ENCODE data around the gene HSD17B4.
"Not testable (repeated sequence)": the region's sequence is repeated elsewhere in the genome, so short reads cannot be mapped to it uniquely, and the experiment has no call there.

HSD17B4 gene

DNA sequence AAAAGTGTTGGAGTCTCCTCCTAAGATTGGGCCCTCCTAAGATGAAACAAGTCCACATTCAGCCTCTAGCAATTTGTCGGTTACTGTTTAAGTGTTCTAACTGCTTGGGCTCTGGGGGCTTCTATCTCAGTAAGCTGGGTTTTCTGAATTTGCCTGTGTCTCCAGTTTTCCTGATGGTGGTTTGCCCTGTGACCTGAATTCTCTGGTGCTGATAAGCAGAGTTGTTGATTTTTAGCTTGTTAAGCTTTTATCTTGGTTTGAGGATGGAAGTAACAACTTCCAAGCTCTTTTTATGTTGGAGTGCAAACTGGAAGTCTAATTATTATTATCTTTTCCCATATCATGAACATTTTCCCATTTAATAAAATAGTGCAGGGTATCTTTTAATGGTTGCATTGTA is 30.9 kb downstream of the HSD17B4 start:
- H3K27ac ChIP-seq (ENCODE audit: low read depth, low read length), result no peak overlapping the region
- H3K4me1 ChIP-seq (ENCODE audit: control insufficient read depth, insufficient read depth, low read length, unreplicated experiment), result no peaks in the 10 kb centered on the region
- no peaks in the 10 kb centered on the region; the same call in 1 of the 2 replicates for H3K36me3 ChIP-seq (ENCODE audit: insufficient read depth, low read length)
- no peak overlapping the region for H3K4me3 ChIP-seq (ENCODE audit: low read depth, low read length)
- H3K27me3 ChIP-seq (ENCODE audit: insufficient read depth, low read length), result no peaks in the 10 kb centered on the region
- H2AFZ ChIP-seq (ENCODE audit: low read length, unreplicated experiment), result no peak overlapping the region
- no peaks in the 10 kb centered on the region for H3K79me2 ChIP-seq (ENCODE audit: control insufficient read depth, insufficient read depth, low read length, unreplicated experiment)

- no peak overlapping the region for H2AFZ ChIP-seq (ENCODE audit: low read length, unreplicated experiment)
- no peak overlapping the region for H3K27ac ChIP-seq (ENCODE audit: low read depth, low read length)
- no peaks in the 10 kb centered on the region for H3K4me1 ChIP-seq (ENCODE audit: control insufficient read depth, insufficient read depth, low read length, unreplicated experiment)
- no peaks in the 10 kb centered on the region for H3K79me2 ChIP-seq (ENCODE audit: control insufficient read depth, insufficient read depth, low read length, unreplicated experiment)
- no peaks in the 10 kb centered on the region for H3K27me3 ChIP-seq (ENCODE audit: insufficient read depth, low read length)
- H3K4me3 ChIP-seq (ENCODE audit: low read depth, low read length), result no peak overlapping the region
- H3K36me3 ChIP-seq (ENCODE audit: insufficient read depth, low read length), result no peaks in the 10 kb centered on the region; the same call in 1 of the 2 replicates
These were observed 32.6 kb downstream of the HSD17B4 start for GRCh38 chr5:119484884-119485283.

DNA sequence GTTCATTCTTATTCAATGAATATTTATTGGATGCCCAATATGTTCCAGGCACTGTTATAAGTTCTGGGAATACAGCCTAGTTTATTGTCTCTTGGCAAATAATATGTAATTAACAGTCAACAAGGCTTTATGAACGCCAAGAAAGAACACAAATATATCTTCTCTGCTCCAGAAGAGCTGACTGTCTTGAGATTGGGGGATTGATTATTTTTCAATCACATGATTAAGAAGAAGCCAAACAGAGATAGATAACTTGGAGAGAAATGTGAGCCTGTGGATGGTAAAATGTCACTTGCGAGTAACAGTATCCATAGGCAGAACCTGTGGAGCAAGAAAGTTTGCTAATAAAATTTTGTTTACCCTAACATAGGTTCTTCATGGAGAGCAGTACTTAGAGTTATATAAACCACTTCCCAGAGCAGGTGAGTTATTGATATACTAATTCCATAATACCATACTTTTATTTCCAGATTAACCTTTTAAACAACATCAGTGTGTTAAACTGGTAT is 49.4 kb downstream of the HSD17B4 start:
- Histone ChIP-seq H3K27ac (ENCODE audit: low read depth, low read length) (no peak overlapping the region), H3K36me3 (ENCODE audit: insufficient read depth, low read length) (peaks cover 19% of the 10 kb centered on the region; the same call in 1 of the 2 replicates), H2AFZ (ENCODE audit: low read length, unreplicated experiment) (no peak overlapping the region), H3K79me2 (ENCODE audit: control insufficient read depth, insufficient read depth, low read length, unreplicated experiment) (no peaks in the 10 kb centered on the region), H3K4me3 (ENCODE audit: low read depth, low read length) (no peak overlapping the region), H3K27me3 (ENCODE audit: insufficient read depth, low read length) (no peaks in the 10 kb centered on the region), H3K4me1 (ENCODE audit: control insufficient read depth, insufficient read depth, low read length, unreplicated experiment) (no peaks in the 10 kb centered on the region)

DNA sequence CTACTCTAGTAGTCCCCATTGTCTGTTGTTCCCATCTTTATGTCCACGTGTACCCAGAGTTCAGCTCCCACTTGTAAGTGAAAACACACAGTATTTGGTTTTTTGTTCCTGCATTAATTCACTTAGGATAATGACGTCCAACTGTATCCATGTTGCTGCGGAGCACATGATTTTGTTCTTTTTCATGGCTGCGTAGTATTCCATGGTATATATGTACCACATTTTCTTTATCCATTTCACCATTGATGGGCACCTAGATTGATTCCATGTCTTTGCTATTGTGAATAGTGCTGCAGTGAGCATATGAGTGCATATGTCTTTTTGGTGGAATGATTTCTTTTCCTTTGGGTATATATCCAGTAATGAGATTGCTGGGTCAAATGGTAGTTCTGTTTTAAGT is 51.6 kb downstream of the HSD17B4 start:
- H3K79me2 ChIP-seq (ENCODE audit: control insufficient read depth, insufficient read depth, low read length, unreplicated experiment); H3K27ac ChIP-seq (ENCODE audit: low read depth, low read length); H3K4me3 ChIP-seq (ENCODE audit: low read depth, low read length); H3K4me1 ChIP-seq (ENCODE audit: control insufficient read depth, insufficient read depth, low read length, unreplicated experiment); H3K27me3 ChIP-seq (ENCODE audit: insufficient read depth, low read length); H2AFZ ChIP-seq (ENCODE audit: low read length, unreplicated experiment): not testable (repeated sequence)
- peaks cover 19% of the 10 kb centered on the region; the same call in 1 of the 2 replicates for H3K36me3 ChIP-seq (ENCODE audit: insufficient read depth, low read length)

DNA sequence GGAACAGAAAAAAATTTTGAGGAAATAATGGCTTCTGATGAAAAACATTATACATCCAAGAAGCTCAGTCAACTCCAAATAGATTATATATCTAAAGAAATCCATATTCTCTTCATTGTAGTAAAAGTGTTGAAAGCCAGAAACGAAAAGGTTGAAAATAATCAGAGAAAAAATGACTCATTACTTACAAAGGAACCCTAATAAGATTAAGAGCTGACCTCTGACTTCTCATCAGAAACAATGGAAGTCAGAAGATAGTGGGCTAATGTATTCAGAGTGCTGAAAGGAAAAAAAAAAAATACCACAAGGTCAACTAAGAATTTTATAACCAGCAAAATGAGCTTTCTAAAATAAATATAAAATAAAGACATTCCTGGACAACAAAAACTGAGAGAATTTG is 60.0 kb downstream of the HSD17B4 start:
- Histone ChIP-seq H3K79me2 (ENCODE audit: control insufficient read depth, insufficient read depth, low read length, unreplicated experiment) (no peaks in the 10 kb centered on the region), H3K36me3 (ENCODE audit: insufficient read depth, low read length) (peaks cover 25% of the 10 kb centered on the region), H3K4me1 (ENCODE audit: control insufficient read depth, insufficient read depth, low read length, unreplicated experiment) (peaks cover 24% of the 10 kb centered on the region), H2AFZ (ENCODE audit: low read length, unreplicated experiment) (no peak overlapping the region), H3K27me3 (ENCODE audit: insufficient read depth, low read length) (no peaks in the 10 kb centered on the region), H3K27ac (ENCODE audit: low read depth, low read length) (no peak overlapping the region), H3K4me3 (ENCODE audit: low read depth, low read length) (no peak overlapping the region)

- peak overlapping the region; percentile 59 for H3K27ac ChIP-seq (ENCODE audit: low read depth, low read length)
- H3K27me3 ChIP-seq (ENCODE audit: insufficient read depth, low read length), result no peaks in the 10 kb centered on the region
- no peak overlapping the region for H2AFZ ChIP-seq (ENCODE audit: low read length, unreplicated experiment)
- H3K4me3 ChIP-seq (ENCODE audit: low read depth, low read length), result peak overlapping the region; percentile 28; the same call in 1 of the 2 replicates
- peaks cover 17% of the 10 kb centered on the region for H3K36me3 ChIP-seq (ENCODE audit: insufficient read depth, low read length)
- H3K4me1 ChIP-seq (ENCODE audit: control insufficient read depth, insufficient read depth, low read length, unreplicated experiment), result peaks cover 24% of the 10 kb centered on the region
- H3K79me2 ChIP-seq (ENCODE audit: control insufficient read depth, insufficient read depth, low read length, unreplicated experiment), result no peaks in the 10 kb centered on the region
These were observed 62.9 kb downstream of the HSD17B4 start for GRCh38 chr5:119515192-119515591.

DNA sequence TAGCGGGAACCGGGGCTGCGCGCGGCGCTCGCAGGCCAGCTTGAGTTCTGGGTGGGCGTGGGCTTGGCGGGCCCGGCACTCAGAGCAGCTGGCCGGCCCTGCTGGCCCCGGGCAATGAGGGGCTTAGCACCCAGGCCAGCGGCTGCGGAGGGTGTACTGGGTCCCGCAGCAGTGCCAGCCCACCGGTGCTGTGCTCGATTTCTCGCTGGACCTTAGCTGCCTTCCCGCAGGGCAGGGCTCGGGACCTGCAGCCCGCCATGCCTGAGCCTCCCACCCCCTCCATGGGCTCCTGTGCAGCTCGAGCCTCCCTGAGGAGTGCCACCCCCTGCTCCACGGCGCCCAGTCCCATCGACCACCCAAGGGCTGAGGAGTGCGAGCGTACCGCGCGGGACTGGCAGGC is 64.8 kb downstream of the HSD17B4 start:
- not testable (repeated sequence) for H3K27me3 ChIP-seq (ENCODE audit: insufficient read depth, low read length); H2AFZ ChIP-seq (ENCODE audit: low read length, unreplicated experiment); H3K79me2 ChIP-seq (ENCODE audit: control insufficient read depth, insufficient read depth, low read length, unreplicated experiment); H3K36me3 ChIP-seq (ENCODE audit: insufficient read depth, low read length); H3K27ac ChIP-seq (ENCODE audit: low read depth, low read length); H3K4me3 ChIP-seq (ENCODE audit: low read depth, low read length)
- peaks cover 24% of the 10 kb centered on the region for H3K4me1 ChIP-seq (ENCODE audit: control insufficient read depth, insufficient read depth, low read length, unreplicated experiment)

GRCh38 chr5:119521232-119521631 is 68.9 kb downstream of the HSD17B4 start:
- Histone ChIP-seq H3K4me3 (ENCODE audit: low read depth, low read length) (no peak overlapping the region), H3K79me2 (ENCODE audit: control insufficient read depth, insufficient read depth, low read length, unreplicated experiment) (no peaks in the 10 kb centered on the region), H2AFZ (ENCODE audit: low read length, unreplicated experiment) (no peak overlapping the region), H3K27ac (ENCODE audit: low read depth, low read length) (no peak overlapping the region), H3K27me3 (ENCODE audit: insufficient read depth, low read length) (no peaks in the 10 kb centered on the region), H3K4me1 (ENCODE audit: control insufficient read depth, insufficient read depth, low read length, unreplicated experiment) (peaks cover 5% of the 10 kb centered on the region), H3K36me3 (ENCODE audit: insufficient read depth, low read length) (peaks cover 3% of the 10 kb centered on the region; the same call in 1 of the 2 replicates)

DNA sequence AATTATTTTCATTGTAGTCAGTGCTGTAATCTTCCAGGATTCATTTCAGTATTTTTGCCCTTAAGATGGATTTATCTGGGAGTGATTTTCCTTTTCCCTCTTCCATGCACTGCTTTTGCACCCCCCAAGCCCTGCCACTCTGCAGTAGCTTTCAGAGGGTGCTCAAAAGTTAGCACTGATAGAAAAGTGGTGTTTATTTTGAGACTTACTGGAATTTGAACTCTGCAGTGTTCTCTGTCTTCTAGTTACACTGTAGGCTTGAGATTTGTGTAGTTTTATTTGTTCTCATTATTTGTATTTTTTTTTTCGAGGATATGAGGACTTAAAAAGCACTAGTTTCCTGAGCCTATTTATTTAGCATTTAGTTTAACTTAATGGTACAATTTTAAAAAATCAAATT is 70.5 kb downstream of the HSD17B4 start:
- H3K4me3 ChIP-seq (ENCODE audit: low read depth, low read length), result no peak overlapping the region
- H3K79me2 ChIP-seq (ENCODE audit: control insufficient read depth, insufficient read depth, low read length, unreplicated experiment), result no peaks in the 10 kb centered on the region
- H3K4me1 ChIP-seq (ENCODE audit: control insufficient read depth, insufficient read depth, low read length, unreplicated experiment), result peaks cover 15% of the 10 kb centered on the region
- H3K27me3 ChIP-seq (ENCODE audit: insufficient read depth, low read length), result no peaks in the 10 kb centered on the region
- H2AFZ ChIP-seq (ENCODE audit: low read length, unreplicated experiment), result no peak overlapping the region
- H3K27ac ChIP-seq (ENCODE audit: low read depth, low read length), result no peak overlapping the region
- H3K36me3 ChIP-seq (ENCODE audit: insufficient read depth, low read length), result peaks cover 3% of the 10 kb centered on the region; the same call in 1 of the 2 replicates

- H3K36me3 ChIP-seq (ENCODE audit: insufficient read depth, low read length), result no peaks in the 10 kb centered on the region; the same call in 1 of the 2 replicates
These were observed 72.2 kb downstream of the HSD17B4 start for GRCh38 chr5:119524485-119524884.

GRCh38 chr5:119527351-119527750 is 75.1 kb downstream of the HSD17B4 start:
- no peak overlapping the region for H3K4me3 ChIP-seq (ENCODE audit: low read depth, low read length)
- no peaks in the 10 kb centered on the region for H3K79me2 ChIP-seq (ENCODE audit: control insufficient read depth, insufficient read depth, low read length, unreplicated experiment)
- peaks cover 22% of the 10 kb centered on the region for H3K4me1 ChIP-seq (ENCODE audit: control insufficient read depth, insufficient read depth, low read length, unreplicated experiment)

More at GRCh38 chr5:119524485-119524884, 72.2 kb downstream of the HSD17B4 start:
- Histone ChIP-seq H3K4me1 (ENCODE audit: control insufficient read depth, insufficient read depth, low read length, unreplicated experiment) (peaks cover 22% of the 10 kb centered on the region), H3K27me3 (ENCODE audit: insufficient read depth, low read length) (no peaks in the 10 kb centered on the region), H2AFZ (ENCODE audit: low read length, unreplicated experiment) (no peak overlapping the region), H3K79me2 (ENCODE audit: control insufficient read depth, insufficient read depth, low read length, unreplicated experiment) (no peaks in the 10 kb centered on the region), H3K27ac (ENCODE audit: low read depth, low read length) (no peak overlapping the region), H3K4me3 (ENCODE audit: low read depth, low read length) (no peak overlapping the region)

More at GRCh38 chr5:119527351-119527750, 75.1 kb downstream of the HSD17B4 start:
- H2AFZ ChIP-seq (ENCODE audit: low read length, unreplicated experiment), result no peak overlapping the region
- peak overlapping the region; percentile 27; the same call in 1 of the 2 replicates for H3K27ac ChIP-seq (ENCODE audit: low read depth, low read length)
- H3K36me3 ChIP-seq (ENCODE audit: insufficient read depth, low read length), result peaks cover 5% of the 10 kb centered on the region
- H3K27me3 ChIP-seq (ENCODE audit: insufficient read depth, low read length), result no peaks in the 10 kb centered on the region

All from ACC112 (cell line).